CD4-positive, alpha-beta T cell treated with Interleukin-10 for 1 hour (primary cell): ENCODE results near the gene FFAR1.

Experiments
- DNase-seq: peaks from one replicate; pipeline ENCODE4 v3.0.0-alpha.2; 2020

The FFAR1 gene

GRCh38 chr19:35347171-35347929 lies at the start of gene FFAR1:
Gene FFAR1 (plus strand): TSS chr19:35347902. CDS start chr19:35351552, 3,650 bp downstream.
- peak; percentile 64 for DNase-seq

- no peak for DNase-seq
These were observed 49.8 kb upstream of the FFAR1 start for GRCh38 chr19:35297922-35298321.

DNA sequence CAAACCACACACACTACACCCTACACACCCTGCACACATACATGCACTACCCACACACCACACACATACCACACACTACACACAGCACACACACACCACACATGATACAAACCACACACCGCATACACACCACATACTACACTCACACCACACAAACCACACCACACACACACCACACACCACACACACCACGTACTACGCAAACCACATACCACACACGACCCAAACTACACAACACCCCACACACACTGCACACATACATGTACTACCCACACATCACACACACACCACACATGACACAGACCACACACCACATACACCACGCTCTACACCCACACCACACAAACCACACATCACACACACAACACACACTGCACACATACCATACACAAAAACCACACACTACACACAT lies 49.1 kb upstream of the FFAR1 start:
- no peak for DNase-seq

- DNase-seq: no peak
These were observed 48.0 kb upstream of the FFAR1 start for GRCh38 chr19:35299523-35300338.

- no peak for DNase-seq
These were observed 47.4 kb upstream of the FFAR1 start for GRCh38 chr19:35300339-35300649.

- no peak for DNase-seq
These were observed 45.7 kb upstream of the FFAR1 start for GRCh38 chr19:35301961-35302360.

DNA sequence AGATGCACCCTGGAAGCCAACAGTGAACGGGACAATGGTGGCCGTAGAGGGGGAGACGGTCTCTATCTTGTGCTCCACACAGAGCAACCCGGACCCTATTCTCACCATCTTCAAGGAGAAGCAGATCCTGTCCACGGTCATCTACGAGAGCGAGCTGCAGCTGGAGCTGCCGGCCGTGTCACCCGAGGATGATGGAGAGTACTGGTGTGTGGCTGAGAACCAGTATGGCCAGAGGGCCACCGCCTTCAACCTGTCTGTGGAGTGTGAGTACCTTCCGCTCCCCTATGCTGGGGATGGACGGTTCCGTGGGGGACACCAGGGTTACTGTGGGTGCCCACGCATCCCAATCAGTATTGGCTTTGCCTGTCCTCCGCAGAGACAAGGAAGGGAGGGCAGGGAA lies 45.3 kb upstream of the FFAR1 start:
- DNase-seq: no peak

- DNase-seq: no peak
These were observed 44.3 kb upstream of the FFAR1 start for GRCh38 chr19:35303357-35303915.

- DNase-seq: no peak
These were observed 43.7 kb upstream of the FFAR1 start for GRCh38 chr19:35304036-35304435.

DNA sequence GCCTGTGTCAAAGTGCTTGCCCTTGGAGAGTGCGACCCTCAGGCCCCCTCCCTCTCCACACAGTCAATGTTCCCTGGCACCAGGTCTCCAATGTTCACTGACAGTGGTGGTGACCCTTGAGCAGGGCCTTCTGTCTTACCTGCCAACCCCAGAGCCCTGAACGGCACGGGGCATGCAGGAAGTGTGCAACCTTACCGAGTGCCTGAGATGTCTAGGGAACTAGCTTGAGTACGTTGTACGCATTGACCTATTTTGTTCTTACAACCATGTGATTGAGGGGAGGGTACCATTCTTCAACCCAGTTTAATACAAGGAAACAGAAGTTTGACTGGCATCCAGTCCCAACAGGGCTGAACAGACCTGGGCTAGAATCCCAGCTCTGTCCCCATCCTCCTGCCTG lies 42.5 kb upstream of the FFAR1 start:
- DNase-seq: no peak

GRCh38 chr19:35306473-35307246 lies 41.0 kb upstream of the FFAR1 start:
- no peak for DNase-seq

DNA sequence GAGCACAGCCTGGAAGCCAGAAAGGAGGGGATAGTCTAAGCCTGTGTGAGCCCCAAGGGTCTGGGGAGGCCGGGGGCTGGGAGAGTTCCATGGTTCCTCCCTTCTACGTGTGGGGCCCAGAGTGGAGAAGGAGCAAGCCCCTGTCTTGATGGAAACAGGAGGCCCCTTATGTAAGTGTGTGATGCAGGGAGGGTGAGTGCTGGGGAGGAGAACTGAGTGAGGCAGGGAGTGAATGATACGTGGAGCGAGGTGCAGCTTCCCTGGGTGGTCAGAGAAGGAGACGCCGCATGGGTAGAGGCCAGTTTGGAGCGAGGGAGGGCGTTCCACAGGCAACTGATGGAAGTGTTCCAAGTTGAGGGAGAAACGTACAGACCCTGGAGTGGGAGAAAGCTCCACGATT lies 39.8 kb upstream of the FFAR1 start:
- no peak for DNase-seq

DNA sequence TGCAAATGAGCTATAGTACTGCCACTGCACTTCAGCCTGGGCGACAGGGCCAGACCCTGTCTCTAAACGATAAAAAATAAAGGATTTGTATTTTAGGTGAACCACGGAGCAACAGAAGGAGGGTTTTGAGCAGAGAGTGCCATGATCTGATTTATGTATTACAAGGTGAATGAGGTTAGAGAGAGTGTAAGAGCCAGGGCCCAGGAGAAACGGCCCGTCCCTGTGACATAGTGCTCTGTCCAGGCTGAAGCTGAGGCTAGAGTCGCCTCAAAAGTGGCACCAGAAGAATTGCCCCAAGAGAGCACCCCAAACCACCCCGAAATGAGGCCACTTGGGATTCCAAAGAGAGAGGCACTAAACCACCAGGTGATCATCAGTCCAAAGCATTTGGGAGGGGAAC lies 38.8 kb upstream of the FFAR1 start:
- no peak for DNase-seq

DNA sequence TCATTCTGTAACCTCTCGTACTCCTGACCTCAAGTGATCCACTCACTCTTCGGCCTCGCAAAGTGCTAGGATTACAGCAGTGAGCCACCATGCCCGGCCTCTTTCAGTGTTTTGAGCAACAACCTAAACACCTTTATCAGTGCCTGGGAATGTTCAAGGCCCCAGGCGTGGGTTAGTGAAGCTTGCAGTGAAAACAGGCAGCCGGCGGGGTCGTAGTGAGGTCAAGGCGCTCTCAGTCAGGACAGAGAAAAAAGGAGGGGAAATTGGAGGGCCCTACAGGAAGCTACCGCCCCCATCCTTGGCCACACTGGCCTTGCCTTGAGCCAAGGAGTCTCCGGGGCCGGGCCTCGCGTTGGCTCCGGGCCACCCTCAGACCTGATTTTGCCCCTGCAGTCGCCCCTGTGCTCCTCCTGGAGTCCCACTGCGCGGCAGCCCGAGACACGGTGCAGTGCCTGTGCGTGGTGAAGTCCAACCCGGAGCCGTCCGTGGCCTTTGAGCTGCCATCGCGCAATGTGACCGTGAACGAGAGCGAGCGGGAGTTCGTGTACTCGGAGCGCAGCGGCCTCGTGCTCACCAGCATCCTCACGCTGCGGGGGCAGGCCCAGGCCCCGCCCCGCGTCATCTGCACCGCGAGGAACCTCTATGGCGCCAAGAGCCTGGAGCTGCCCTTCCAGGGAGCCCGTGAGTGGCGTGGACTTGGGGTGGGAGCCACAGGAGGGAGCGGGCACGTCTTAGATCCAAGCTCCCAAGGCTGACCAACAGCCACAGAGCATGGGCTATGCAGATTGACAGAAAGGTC lies 38.0 kb upstream of the FFAR1 start:
- DNase-seq: no peak

- no peak for DNase-seq
These were observed 37.4 kb upstream of the FFAR1 start for GRCh38 chr19:35310331-35310730.

- no peak for DNase-seq
These were observed 36.8 kb upstream of the FFAR1 start for GRCh38 chr19:35310811-35311465.

DNA sequence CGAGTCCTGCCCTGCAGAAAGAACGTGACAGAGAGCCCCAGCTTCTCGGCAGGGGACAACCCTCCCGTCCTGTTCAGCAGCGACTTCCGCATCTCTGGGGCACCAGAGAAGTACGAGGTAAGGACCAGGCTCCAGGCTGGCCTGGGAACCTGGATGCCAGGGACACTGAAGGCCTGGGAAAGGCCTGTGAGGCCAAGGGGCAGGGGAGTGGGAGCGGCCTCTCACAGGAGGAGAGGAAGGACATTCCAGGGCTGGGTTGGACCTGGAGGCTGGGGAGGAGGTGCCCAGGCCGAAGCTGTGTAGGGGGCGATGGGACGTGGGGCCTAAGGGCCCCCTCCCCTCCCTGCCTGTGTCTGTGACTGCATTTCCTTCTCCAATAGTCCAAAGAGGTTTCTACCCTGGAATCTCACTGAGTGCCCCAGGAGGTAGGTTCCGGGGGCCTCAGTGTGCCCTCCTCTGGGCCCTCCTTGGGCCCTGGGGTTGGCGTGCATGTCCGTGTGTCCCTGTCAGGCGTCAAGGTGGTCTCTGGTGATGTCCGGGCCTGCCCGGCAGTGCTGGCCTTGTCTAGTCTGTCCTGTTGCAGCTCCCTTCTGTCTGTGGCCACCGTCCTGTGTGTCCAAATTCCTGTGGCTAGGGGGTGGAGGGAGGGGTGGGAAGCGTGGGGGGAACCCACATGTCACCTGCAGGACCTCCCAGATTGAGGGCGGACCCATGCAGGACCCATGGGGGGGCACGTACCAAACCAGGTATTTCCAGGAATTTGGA lies 35.6 kb upstream of the FFAR1 start:
- DNase-seq: no peak

- DNase-seq: no peak
These were observed 34.1 kb upstream of the FFAR1 start for GRCh38 chr19:35313587-35313986.

DNA sequence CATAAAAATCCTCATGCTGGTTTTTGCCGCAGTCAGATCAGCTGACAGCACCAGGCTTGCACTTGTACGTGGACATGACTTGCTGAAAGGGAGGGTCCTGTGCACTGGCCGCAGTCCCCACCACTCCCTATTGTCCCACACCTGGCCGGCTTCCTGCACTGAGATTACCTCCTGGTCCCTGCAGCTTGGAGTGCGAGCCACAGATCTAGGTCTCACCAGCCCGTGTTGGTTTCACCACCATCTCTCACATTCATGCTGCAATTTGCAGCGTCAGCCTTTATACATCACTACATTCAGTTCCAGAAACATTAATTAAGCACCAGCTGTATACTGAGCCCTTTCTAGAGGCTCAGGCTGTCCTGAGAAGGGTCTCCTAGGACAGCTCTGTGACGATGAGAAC lies 33.7 kb upstream of the FFAR1 start:
- DNase-seq: no peak

- DNase-seq: no peak
These were observed 32.7 kb upstream of the FFAR1 start for GRCh38 chr19:35314858-35315470.

DNA sequence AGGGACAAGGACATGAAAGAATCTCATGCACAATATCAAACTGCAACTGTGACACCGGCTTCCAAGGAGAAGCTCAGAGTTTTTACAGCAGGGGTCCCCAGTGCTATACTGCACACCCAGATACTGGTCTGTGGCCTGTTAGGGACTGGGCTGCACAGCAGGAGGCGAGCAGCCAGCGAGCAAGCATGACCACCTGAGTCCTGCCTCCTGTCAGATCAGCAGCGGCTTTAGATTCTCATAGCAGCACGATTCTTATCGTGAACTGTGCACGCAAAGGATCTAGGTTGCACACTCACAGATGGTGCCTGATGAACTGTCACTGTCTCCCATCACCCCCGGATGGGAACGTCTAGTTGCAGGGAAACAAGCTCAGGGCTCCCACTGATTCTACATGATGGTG lies 31.8 kb upstream of the FFAR1 start:
- DNase-seq: no peak
